Panc1 (cell line): ENCODE measurements around the gene RIGI.

ENCODE experiments used
- CTCF ChIP-seq: fragments of 450-650 bp; IDR thresholded peaks from 2 replicates; pipeline ENCODE4 v1.5.1; 2017; ENCODE audit warnings: mild to moderate bottlenecking
- POLR2AphosphoS5 ChIP-seq: IDR thresholded peaks from 2 replicates; pipeline ENCODE4 v1.6.1; 2012; ENCODE audit warnings: mild to moderate bottlenecking, low read depth, low read length, moderate library complexity
- REST ChIP-seq, 2 experiments: IDR thresholded peaks; 2 replicates each; pipeline ENCODE4 v1.6.1; 2011 to 2012; ENCODE audit warnings: low read depth in 2 of 2, control low read depth in 1 of 2, low read length in 1 of 2, mild to moderate bottlenecking in 1 of 2, moderate library complexity in 1 of 2; ENCODE audit not compliant: insufficient read depth in 1 of 2

GRCh38 chr9:32572900-32573523, 47.0 kb upstream of the RIGI start, which contains the start of gene NDUFB6:
- TF ChIP-seq POLR2AphosphoS5 (peak; percentile 91), CTCF (no peak), REST (IDR thresholded peaks at IDR 0.05; ENCODE audit: insufficient read depth in 1 of 2, low read depth in 2 of 2, low read length in 1 of 2) (no peak)
